ENCODE data around the gene SMIM36.
A peak's percentile ranks its signal among the peaks of the same experiment; 100 is the strongest.
"Not testable (repeated sequence)": the region's sequence is repeated elsewhere in the genome, so short reads cannot be mapped to it uniquely, and the experiment has no call there.

The SMIM36 gene

DNA sequence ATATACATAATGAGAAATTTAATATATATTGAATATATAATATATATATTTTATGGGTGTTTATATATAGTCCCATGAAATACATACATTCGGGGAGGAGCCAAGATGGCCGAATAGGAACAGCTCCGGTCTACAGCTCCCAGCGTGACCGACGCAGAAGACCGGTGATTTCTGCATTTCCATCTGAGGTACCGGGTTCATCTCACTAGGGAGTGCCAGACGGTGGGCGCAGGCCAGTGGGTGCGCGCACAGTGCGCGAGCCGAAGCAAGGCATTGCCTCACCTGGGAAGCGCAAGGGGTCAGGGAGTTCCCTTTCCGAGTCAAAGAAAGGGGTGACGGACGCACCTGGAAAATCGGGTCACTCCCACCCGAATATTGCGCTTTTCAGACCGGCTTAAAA is 9.6 kb downstream of the SMIM36 start:
- not testable (repeated sequence) for DNase-seq (ENCODE audit: low spot score)

DNA sequence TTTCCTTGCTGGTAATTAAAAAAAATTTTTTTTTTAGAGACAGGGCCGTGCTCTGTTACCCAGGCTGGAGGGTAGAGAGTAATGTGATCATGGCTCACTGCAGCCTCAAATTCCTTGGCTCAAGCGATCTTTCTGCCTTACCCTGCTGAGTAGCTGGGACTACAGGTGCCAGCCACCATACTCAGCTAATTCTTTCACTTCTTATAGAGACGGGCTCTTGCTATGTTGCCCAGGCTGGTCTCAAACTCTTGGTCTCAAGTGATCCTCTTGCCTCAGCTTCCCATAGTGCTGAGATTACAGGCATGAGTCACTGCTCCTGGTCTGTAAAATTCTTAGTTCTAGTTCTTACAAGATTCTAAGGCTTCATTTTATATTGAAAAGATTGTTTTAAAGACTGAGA is 11.1 kb downstream of the SMIM36 start:
- DNase-seq (ENCODE audit: low spot score) = no peak

DNA sequence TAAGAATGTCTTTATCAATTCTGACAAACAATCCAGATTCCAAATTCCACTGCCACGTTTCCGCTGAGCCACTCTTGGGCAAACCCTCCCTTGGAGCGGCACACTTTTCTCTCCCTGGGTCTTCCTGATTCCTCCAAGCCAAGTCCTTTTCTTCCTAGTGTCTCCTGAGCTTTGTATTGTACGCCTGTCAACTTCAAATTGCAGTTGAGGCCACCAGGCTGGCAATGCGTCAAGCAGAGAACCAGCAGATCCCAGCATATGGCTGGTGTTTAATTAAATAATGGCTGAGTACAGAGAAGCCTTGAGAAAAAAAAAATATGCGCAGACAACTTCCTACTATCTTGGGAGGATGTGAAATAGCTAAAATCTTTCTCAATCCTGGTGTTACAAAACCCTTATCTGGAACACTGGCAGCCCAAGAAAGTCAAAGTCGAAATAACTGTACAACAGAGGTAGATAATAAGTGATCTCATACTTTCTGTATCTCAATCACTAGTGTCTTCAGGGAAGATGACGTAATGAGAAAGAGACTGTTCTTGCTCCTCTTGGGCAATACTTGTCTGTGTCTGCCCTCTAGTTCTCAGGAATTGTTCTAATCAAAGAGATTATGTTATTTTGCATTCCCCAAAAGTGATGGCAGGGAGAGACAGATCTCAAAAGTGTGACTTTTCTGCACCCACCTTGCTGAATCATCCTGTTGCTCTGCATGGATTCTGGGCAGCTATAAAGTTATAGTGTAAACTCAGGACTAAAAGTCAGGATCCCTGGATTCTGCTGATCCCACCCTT is 15.0 kb downstream of the SMIM36 start:
- DNase-seq (ENCODE audit: low spot score) = peak; percentile 35

DNA sequence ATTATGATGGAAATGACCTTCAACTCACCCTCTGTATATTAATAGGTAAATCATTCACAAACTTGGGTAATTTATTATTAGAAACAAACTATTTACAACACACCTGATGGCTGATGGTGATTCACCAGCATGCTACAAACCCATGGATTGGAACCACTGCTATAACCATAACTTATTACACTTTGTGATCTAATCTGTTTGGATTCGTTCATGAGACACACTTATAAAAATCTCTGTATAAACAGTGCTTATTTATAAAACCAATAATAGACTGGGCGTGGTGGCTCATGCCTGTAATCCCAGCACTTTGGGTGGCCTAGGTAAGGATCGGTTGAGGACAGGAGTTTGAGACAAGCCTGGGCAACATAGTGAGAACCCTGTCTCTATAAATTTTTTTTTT is 16.0 kb downstream of the SMIM36 start:
- DNase-seq (ENCODE audit: low spot score) = no peak

DNA sequence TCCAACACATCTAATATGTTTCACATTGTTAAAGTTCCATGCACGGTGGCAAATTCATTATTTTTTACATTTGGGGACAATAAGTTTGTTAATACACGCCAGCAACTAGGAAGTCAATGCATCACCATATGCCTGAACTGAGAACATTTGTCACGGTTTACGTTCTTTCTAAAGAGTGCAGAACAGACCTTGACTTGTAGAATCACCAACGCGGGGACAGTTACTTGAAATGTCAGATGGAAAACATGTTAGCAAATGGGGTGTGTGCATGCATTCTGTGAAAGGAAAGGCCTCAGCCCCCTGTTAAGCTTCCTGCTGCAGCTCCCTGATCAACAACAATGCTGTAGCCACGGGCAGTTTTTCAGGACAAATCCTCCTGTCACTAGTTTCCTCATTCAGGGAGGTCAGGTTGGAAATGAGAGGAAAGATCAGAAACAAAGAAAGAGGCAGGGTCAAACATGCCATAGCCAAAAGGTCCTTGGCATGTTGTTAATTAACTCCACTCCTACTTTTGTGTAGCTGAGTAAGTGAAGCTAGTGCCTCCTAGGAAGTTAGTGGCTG is 18.4 kb downstream of the SMIM36 start:
- no peak for DNase-seq (ENCODE audit: low spot score)

DNA sequence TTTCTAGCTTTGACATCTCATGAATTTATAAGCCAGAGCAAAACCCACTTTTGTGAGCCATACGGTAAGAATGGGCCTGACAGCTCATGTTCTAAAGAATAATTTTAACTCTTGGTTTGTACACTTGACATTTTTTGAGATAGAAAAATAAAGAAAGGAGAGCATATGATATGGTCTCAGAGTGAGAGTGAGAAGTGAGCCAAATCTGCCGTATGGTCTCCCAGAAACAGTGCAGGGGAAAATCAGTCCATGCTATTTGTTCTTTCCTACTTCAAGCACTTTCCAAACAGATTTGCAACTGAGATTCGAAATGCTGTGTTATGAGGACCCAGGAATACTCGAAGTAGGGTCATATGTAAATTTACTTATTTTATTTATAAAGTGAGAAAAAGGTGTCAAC is 20.9 kb downstream of the SMIM36 start:
- no peak for DNase-seq (ENCODE audit: low spot score)

DNA sequence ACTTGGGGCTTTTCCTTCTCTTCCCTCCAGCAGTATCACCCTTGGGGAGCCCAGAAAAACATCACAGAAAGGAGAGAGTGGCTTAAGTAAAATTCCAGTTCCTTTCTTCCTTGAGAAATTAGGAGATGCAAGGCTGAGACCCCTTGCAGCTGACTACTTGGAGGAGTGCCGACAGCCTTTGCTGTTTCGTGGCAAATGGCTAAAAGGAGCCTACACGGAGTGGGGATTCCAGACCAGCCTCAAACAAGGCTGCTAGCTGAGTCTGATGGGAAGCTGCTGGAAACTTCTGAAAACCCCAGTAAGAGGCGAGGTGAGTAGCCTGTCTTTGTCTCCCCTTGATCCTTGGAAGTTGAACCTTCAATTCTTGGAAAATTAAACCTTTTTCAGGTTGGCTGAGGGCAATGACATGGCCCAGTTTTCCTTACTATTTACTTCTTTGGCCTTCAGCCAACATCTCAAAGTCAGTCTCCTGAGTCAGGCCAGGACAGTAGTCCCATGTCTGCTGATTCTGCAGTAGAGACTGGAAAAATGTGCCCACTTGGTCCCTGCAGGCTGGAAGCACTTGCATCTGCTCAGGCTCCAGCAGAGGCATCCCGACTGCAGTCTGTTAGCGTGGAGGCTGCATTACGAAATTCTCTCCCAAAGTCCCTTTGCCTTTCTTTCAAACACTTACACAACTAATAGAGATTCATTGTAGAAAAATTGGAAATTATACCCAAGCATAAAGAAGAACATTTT is 23.4 kb downstream of the SMIM36 start:
- no peak for DNase-seq (ENCODE audit: low spot score)

DNA sequence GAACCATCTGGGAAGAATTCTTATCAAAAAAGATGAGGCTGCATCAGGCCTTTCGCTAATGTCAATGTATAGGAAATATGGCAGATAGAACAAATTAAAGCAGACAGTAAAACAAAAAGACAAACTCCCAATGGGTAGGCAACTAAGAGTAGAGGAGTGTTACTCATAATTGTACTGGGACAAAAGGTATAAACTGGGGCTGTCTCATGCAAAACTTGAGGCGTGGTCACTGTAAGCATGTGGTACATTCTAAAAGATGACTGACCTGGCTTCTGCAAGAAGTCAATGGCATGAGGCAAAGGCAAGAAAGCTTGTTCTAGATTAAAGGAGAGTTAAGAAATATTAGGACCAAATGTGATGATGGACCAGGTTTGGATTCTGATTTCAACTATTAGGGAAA is 26.7 kb downstream of the SMIM36 start:
- DNase-seq (ENCODE audit: low spot score) = no peak

DNA sequence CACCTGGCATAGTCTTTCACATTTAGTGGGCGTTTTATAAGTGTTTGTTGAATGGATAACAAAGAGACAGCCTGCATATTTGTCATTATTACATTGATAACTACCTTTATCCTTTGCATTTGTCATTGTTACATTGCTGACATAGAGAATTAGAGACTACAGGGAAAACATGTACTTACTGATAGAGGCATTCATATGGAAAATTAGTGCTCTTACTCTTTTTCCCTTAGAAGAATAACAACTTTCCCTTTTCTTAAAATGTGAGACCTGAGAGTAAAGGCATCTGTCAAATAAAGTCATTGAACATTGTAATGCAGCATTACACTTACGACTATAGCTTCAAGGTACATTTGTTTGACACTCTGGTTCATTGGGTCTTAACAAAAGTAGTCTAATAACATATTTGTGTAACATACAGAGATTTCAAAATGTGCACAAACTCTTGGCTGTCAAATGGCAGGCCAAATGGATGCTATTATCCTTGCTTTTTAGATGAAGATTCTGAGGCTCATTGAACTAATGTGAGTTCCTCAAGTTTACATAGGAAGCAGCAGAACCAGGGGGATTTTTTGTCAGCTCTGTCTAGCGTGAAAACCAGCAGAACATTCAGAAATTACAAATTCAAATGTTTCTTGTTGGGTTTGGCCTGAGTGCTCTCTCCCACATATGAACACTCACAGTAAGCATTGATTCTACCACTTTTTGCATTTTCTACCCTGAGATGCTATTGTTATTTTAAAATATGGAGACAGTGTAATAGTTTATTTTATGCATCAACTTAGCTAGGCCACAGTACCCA is 28.5 kb downstream of the SMIM36 start:
- no peak for DNase-seq (ENCODE audit: low spot score)

DNA sequence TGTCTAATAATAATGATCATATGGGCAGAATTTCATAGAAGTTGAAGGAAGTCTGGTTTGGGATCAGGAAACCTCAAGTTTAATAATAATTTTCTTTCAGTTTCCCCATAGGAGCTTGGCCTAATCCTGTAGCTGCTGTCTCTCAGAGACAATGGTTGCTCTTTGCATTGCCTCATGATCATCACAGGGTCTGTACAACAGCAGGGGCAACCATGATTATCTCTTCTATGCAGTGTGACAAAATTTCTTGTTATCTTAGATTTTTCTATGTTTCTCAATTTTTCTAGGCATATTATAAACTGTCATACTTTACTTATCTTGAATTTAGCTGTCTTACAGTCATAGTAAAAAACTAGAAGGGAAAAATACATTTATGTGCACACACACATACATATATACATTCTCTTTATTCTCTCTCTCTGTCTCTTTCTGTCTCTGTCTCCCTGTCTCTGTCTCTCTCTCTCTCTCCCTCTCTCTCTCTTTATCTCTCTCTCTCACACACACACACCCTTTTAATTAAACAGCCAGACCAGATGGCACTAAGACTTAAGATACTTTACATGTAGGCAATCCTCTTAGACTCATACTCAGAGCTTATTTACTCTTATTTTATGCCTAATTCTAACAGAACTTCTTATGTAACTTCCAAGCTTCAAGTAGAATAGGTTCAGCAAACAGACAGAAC is 30.5 kb downstream of the SMIM36 start:
- no peak for DNase-seq (ENCODE audit: low spot score)

DNA sequence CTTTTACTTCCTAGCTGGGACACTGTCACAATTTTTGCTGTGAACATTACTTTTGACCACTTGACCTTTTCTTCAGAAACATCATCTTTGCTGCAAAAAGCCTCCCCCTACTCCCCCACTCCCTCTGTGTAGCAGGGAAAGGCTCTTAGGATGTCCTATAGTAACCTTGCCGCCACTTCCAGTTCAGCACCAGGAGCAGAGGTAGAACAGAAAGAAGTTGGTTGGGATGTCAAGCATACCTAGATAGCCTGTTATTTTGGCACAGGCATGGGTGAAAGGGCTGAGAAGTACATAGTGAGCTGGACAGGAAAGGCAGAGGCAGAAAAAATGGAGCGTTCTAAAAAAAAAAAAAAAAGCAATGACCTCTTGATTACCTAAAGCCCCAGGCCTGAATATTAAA is 31.3 kb downstream of the SMIM36 start:
- DNase-seq (ENCODE audit: low spot score) = no peak

DNA sequence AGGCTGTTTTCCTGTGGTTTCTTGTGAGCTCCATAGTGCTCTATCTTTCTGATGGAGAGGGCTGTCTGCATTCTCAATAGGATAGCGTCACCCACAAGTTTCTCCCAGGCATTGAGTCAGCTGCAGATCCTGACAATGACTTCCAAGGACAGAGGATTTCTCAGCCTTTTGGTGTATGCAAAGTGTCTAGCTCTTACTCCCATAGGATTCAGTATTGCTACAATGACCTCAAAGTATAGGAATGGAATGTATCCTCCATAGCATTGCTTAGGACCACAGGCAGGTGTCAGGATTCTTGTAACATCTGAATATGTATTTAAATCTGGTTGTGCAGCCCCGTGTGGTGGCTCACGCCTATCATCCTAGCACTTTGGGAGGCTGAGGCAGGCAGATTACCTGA is 32.3 kb downstream of the SMIM36 start:
- no peak for DNase-seq (ENCODE audit: low spot score)

DNA sequence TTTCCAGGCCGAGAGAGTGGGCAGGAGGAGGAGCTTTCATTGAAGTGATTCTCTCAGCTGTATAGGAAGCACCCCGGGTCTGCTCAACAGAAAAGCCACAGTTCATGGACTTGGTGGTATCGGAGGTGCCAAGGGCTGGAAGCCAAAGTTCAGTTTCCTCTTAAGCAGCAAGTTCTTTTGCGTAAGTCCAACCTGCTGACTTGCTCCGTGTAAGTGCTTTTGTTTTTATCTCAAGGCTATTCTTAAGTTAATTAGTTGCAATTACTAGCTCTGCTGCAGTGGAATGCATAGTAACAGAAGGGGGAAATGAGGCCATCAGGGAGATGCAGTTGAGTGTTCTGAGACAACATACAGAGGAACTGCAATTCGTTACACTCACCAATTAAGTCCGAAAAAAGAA is 44.6 kb downstream of the SMIM36 start:
- no peak for DNase-seq (ENCODE audit: low spot score)

DNA sequence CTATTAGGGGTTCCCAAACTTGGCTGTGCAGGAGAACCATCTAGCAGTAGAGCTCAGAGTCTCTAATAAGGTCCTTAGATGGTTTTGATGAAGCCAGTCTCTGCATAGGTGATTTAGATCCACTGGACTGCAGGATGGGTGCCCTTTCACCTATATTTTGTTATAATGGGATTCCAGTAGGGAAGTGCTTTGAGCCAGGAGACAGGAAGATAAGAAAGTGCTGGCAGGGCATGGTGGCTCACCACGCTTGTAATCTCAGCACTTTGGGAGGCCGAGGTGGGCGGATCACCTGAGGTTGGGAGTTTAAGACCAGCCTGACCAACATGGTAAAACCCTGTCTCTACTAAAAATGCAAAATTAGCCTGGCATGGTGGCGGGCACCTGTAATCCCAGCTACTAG is 45.5 kb downstream of the SMIM36 start:
- not testable (repeated sequence) for DNase-seq (ENCODE audit: low spot score)

DNA sequence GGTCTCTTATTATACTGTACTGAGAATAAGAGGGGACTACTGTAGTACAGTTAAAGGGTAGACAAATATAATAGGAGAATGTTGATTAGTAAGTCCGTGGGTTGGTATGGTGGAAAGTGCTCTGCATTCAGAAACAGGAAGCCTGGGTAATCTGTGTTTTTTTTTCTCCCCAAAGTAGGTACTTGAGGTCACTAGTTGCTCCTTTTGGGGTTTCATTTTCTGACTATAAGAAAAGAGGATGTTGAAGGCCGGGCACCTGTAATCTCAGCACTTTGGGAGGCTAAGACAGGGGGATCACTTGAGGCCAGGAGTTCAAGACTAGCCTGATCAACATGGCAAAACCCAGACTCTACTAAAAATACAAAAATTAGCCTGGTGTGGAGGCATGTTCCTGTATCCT is 47.7 kb downstream of the SMIM36 start:
- no peak for DNase-seq (ENCODE audit: low spot score)

DNA sequence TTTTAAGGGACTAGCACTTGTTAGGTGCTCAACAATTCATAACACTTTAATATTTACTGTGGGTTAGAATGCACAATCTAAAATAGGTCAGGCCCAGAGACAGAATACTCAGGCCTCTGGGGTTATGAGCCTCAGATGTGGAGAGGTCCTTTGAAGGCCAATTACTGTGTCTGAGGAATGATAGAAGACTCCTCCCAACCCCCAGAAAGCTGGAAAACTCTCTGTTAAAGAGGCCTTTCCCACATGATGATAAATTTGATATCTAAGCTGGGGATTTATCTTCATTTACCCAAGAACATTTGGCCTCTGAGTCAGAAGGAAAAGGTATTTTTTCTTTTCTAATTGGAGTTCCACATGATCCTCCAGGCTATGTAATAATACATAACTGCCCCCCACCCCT is 48.5 kb downstream of the SMIM36 start:
- DNase-seq (ENCODE audit: low spot score) = no peak

DNA sequence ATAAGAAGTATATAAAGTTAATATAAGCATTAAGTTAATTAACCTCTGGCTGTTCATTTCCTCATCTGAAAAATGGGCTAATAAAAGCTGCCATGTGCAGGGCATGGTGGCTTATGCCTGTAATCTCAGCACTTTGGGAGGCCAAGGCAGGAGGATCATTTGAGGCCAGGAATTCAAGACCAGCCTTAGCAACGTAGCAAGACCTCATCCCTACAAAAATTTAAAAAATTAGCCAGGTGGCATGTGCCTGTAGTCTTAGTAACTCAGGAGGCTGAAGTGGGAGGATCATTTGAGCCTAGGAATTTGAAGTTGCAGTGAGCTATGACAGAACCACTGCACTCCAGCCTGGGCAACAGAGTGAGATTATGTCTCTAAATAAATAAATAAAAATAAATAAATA is 49.0 kb downstream of the SMIM36 start:
- no peak for DNase-seq (ENCODE audit: low spot score)

DNA sequence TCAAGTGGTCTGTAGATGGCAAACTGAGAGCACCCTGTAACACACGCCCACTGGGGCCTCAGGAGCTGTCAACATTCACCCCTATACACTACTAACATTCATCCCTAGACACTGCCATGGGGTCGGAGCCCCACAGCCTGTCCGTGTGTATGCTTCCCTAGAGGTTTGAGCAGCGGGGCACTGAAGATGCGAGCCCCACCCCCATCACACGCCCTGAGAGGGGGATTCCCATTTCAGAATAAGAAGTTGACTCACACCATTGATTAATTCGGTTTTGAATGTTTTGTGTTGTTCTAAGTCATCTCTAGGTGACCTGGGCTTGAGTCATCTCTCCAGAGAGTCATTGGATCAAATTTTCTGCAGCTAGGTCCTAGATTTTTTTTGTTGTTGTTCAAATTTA is 52.3 kb downstream of the SMIM36 start:
- peak; percentile 26 for DNase-seq (ENCODE audit: low spot score)

DNA sequence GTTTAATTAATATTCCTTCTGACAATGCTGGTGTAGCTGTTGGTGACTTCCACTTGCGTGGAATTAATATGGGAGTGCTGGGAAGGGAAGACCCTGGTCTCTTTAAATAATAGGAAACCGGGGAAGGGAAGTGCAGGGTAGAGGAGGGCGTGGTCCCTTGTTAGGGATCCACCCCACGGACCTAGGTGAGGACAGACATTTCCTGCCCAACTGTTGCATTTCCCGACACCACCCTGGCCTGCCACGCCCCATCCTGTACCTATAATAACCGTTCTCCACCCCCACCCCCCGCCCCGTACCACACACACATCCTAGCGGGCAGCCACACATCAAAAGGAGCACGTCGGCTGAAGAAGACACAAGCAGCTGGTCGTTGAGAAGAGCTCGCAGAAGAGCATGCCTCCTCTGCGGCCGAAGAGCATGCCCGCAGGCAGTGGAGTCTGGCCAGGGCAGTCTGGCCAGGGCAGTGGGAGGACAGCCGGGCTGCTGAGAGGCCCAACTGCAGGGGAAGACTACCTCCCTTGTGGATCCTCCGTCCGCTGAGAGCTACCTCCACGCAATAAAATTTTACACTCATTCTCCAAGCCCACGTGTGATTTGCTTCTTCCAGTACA is 52.9 kb downstream of the SMIM36 start:
- DNase-seq (ENCODE audit: low spot score) = no peak

DNA sequence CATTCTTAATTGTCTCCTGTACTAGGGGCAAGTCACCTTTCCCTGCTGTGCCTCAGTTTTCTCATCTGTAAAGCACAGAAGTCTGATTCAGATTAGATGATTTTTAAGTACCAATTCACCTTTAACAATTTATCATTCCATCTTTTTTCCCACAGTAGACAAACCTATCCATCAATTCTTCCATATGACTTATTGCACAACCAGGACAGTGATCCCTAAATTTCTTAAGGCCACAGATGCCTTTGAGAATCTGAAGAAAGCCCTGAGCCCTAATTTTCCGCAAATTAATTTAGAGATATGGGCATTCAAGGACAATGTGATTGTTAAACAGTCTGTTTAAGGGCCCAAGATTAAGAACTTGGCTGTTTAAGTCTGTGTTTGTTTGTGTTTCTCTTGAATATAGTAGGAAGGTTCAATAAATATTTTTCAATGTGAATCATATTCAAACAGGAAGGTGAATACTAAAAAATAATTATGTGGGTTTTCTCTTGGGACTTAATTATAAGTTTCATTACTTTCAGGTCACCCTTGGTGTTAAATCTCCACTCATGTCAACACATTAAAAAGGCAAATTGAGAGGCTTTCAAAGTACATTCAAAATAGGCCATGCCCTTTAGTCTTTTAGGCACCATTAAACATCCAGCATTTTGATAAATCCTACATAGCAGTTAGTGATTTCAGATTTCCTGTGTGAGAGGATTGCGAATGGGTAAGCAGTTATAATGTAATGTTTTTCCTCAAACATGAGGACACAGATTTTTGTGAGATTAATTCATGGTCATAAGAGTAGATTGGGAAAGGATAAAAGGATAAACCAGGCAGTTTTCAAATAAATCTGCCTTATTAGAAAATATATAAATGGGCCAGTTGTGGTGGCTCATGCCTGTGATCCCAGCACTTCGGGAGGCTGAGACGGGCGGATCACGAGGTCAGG is 54.7 kb downstream of the SMIM36 start:
- no peak for DNase-seq (ENCODE audit: low spot score)
